C4-2B (cell line): ENCODE results near the gene PFN3.

Experiments
- ZFX ChIP-seq: fragments of 450-650 bp; IDR thresholded peaks from 2 replicates; pipeline ENCODE4 v1.6.1; 2017
- TF ChIP-seq, protein P1 (sequence below): fragments of 450-650 bp; conservative IDR thresholded peaks from 2 replicates; pipeline ENCODE4 v1.5.1; 2017; ENCODE audit warnings: mild to moderate bottlenecking

GRCh38 chr5:177362292-177362609 is 38.2 kb downstream of the PFN3 start:
- TF ChIP-seq, protein P1, sequence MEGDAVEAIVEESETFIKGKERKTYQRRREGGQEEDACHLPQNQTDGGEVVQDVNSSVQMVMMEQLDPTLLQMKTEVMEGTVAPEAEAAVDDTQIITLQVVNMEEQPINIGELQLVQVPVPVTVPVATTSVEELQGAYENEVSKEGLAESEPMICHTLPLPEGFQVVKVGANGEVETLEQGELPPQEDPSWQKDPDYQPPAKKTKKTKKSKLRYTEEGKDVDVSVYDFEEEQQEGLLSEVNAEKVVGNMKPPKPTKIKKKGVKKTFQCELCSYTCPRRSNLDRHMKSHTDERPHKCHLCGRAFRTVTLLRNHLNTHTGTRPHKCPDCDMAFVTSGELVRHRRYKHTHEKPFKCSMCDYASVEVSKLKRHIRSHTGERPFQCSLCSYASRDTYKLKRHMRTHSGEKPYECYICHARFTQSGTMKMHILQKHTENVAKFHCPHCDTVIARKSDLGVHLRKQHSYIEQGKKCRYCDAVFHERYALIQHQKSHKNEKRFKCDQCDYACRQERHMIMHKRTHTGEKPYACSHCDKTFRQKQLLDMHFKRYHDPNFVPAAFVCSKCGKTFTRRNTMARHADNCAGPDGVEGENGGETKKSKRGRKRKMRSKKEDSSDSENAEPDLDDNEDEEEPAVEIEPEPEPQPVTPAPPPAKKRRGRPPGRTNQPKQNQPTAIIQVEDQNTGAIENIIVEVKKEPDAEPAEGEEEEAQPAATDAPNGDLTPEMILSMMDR: no peak
- TF ChIP-seq ZFX: no peak
